ENCODE results near the gene CAMKK1. TPM values are rescaled to one million over a fixed set of nuclear protein-coding genes. Genes with fewer than 3 reads are reported as not detected.

Gene CAMKK1
- total RNA-seq, 1 experiment from 2014 or later = 9.6 TPM

DNA sequence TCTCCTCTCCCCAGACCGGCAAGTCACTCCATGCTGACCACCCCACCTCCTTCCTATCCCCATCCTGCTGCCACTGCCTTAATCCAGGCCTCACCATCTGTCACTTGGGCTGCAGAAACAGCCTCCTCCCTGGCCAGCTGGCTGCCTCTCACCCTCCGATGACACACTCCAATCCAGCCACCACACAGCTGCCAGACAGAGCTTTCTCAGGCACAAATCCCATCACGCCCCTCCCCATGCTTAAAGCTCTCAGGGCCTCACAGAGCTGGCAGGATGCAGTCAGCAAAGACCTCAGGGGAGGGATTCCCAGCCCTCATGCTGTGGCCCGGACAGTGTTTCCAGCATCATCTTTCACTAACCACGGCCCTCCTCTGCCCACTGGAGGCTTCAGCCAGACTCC is 13.7 kb downstream of the CAMKK1 start:
- peak overlapping the region; percentile 57; the same call in 1 of the 2 replicates for H3K27ac Mint-ChIP-seq
- no peaks in the 10 kb centered on the region for H3K4me1 Mint-ChIP-seq
- ChIA-PET CTCF (interaction anchor here (1.3 to 1.4 kb wide), 3 partner anchors 33 to 35 kb away, joined by 6 to 12 read pairs (median 7); partner anchors contain the start of gene NCBP3), POLR2A (no interaction called here)
- no peak for ATAC-seq
- TF ChIP-seq SMAD4 (CRISPR knock-in tag; IDR thresholded peaks at IDR 0.05) (no peak), ATF1 (CRISPR knock-in tag; IDR thresholded peaks at IDR 0.05) (no peak), FOXK1 (CRISPR knock-in tag; IDR thresholded peaks at IDR 0.05) (no peak), ZNF232 (CRISPR knock-in tag; IDR thresholded peaks at IDR 0.05) (no peak), SMAD3 (CRISPR knock-in tag; IDR thresholded peaks at IDR 0.05; ENCODE audit: borderline replicate concordance) (no peak)
- TF ChIP-seq, protein P1, sequence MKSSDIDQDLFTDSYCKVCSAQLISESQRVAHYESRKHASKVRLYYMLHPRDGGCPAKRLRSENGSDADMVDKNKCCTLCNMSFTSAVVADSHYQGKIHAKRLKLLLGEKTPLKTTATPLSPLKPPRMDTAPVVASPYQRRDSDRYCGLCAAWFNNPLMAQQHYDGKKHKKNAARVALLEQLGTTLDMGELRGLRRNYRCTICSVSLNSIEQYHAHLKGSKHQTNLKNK (CRISPR knock-in tag; IDR thresholded peaks at IDR 0.05) = no peak
- TF ChIP-seq, protein P2, sequence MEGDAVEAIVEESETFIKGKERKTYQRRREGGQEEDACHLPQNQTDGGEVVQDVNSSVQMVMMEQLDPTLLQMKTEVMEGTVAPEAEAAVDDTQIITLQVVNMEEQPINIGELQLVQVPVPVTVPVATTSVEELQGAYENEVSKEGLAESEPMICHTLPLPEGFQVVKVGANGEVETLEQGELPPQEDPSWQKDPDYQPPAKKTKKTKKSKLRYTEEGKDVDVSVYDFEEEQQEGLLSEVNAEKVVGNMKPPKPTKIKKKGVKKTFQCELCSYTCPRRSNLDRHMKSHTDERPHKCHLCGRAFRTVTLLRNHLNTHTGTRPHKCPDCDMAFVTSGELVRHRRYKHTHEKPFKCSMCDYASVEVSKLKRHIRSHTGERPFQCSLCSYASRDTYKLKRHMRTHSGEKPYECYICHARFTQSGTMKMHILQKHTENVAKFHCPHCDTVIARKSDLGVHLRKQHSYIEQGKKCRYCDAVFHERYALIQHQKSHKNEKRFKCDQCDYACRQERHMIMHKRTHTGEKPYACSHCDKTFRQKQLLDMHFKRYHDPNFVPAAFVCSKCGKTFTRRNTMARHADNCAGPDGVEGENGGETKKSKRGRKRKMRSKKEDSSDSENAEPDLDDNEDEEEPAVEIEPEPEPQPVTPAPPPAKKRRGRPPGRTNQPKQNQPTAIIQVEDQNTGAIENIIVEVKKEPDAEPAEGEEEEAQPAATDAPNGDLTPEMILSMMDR (IDR thresholded peaks at IDR 0.05) = no peak
- TF ChIP-seq, protein P3, sequence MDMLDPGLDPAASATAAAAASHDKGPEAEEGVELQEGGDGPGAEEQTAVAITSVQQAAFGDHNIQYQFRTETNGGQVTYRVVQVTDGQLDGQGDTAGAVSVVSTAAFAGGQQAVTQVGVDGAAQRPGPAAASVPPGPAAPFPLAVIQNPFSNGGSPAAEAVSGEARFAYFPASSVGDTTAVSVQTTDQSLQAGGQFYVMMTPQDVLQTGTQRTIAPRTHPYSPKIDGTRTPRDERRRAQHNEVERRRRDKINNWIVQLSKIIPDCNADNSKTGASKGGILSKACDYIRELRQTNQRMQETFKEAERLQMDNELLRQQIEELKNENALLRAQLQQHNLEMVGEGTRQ (CRISPR knock-in tag; IDR thresholded peaks at IDR 0.05) = no peak
- TF ChIP-seq, protein P4, sequence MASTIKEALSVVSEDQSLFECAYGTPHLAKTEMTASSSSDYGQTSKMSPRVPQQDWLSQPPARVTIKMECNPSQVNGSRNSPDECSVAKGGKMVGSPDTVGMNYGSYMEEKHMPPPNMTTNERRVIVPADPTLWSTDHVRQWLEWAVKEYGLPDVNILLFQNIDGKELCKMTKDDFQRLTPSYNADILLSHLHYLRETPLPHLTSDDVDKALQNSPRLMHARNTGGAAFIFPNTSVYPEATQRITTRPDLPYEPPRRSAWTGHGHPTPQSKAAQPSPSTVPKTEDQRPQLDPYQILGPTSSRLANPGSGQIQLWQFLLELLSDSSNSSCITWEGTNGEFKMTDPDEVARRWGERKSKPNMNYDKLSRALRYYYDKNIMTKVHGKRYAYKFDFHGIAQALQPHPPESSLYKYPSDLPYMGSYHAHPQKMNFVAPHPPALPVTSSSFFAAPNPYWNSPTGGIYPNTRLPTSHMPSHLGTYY (CRISPR knock-in tag; IDR thresholded peaks at IDR 0.05) = no peak
- TF ChIP-seq, protein P5, sequence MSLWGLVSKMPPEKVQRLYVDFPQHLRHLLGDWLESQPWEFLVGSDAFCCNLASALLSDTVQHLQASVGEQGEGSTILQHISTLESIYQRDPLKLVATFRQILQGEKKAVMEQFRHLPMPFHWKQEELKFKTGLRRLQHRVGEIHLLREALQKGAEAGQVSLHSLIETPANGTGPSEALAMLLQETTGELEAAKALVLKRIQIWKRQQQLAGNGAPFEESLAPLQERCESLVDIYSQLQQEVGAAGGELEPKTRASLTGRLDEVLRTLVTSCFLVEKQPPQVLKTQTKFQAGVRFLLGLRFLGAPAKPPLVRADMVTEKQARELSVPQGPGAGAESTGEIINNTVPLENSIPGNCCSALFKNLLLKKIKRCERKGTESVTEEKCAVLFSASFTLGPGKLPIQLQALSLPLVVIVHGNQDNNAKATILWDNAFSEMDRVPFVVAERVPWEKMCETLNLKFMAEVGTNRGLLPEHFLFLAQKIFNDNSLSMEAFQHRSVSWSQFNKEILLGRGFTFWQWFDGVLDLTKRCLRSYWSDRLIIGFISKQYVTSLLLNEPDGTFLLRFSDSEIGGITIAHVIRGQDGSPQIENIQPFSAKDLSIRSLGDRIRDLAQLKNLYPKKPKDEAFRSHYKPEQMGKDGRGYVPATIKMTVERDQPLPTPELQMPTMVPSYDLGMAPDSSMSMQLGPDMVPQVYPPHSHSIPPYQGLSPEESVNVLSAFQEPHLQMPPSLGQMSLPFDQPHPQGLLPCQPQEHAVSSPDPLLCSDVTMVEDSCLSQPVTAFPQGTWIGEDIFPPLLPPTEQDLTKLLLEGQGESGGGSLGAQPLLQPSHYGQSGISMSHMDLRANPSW (CRISPR knock-in tag; conservative IDR thresholded peaks at IDR 0.05; ENCODE audit: low read depth) = no peak
- TF ChIP-seq, protein P6, sequence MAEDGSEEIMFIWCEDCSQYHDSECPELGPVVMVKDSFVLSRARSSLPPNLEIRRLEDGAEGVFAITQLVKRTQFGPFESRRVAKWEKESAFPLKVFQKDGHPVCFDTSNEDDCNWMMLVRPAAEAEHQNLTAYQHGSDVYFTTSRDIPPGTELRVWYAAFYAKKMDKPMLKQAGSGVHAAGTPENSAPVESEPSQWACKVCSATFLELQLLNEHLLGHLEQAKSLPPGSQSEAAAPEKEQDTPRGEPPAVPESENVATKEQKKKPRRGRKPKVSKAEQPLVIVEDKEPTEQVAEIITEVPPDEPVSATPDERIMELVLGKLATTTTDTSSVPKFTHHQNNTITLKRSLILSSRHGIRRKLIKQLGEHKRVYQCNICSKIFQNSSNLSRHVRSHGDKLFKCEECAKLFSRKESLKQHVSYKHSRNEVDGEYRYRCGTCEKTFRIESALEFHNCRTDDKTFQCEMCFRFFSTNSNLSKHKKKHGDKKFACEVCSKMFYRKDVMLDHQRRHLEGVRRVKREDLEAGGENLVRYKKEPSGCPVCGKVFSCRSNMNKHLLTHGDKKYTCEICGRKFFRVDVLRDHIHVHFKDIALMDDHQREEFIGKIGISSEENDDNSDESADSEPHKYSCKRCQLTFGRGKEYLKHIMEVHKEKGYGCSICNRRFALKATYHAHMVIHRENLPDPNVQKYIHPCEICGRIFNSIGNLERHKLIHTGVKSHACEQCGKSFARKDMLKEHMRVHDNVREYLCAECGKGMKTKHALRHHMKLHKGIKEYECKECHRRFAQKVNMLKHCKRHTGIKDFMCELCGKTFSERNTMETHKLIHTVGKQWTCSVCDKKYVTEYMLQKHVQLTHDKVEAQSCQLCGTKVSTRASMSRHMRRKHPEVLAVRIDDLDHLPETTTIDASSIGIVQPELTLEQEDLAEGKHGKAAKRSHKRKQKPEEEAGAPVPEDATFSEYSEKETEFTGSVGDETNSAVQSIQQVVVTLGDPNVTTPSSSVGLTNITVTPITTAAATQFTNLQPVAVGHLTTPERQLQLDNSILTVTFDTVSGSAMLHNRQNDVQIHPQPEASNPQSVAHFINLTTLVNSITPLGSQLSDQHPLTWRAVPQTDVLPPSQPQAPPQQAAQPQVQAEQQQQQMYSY (CRISPR knock-in tag; IDR thresholded peaks at IDR 0.05) = no peak
- DNase-seq (ENCODE audit: low spot score) = no peak
- no peaks in the 10 kb centered on the region for H3K9me3 Mint-ChIP-seq
- H3K4me3 Mint-ChIP-seq = no peak overlapping the region
- peaks cover 14% of the 10 kb centered on the region for H3K36me3 Mint-ChIP-seq
- no peaks in the 10 kb centered on the region; the same call in 1 of the 2 replicates for H3K27me3 Mint-ChIP-seq (ENCODE audit: low read depth)

DNA sequence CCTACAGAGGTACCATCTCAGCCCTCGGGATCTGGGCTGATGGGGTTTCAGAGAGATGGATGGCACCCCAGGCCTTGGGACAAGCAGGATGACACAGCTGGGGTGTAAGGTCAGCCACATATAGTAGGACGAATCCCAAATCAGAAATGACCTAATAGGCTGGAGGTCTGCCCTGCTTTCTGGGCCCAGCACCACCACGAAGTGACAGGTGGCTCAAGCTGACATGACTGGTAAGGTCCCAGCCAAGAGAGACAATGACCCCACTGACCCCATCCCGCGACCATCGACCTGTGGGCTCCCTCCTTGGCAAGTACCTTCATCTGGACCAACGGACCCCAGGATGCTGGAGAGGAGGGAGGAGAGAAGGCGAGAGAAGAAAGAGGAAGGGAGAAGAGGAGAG is 15.6 kb downstream of the CAMKK1 start:
- Mint-ChIP-seq H3K36me3 (peaks cover 17% of the 10 kb centered on the region), H3K9me3 (no peaks in the 10 kb centered on the region), H3K27me3 (ENCODE audit: low read depth) (no peaks in the 10 kb centered on the region), H3K27ac (no peak overlapping the region), H3K4me1 (no peaks in the 10 kb centered on the region), H3K4me3 (no peak overlapping the region)
- ChIA-PET POLR2A (no interaction called here), CTCF (interaction anchor here (0.7 to 1.8 kb wide), 3 partner anchors 15 to 37 kb away, joined by 3 to 6 read pairs (median 3); partner anchors contain the start of genes CAMKK1 and NCBP3)
- no peak for TF ChIP-seq ETV6 (CRISPR knock-in tag; IDR thresholded peaks at IDR 0.05)
- TF ChIP-seq, protein P7, sequence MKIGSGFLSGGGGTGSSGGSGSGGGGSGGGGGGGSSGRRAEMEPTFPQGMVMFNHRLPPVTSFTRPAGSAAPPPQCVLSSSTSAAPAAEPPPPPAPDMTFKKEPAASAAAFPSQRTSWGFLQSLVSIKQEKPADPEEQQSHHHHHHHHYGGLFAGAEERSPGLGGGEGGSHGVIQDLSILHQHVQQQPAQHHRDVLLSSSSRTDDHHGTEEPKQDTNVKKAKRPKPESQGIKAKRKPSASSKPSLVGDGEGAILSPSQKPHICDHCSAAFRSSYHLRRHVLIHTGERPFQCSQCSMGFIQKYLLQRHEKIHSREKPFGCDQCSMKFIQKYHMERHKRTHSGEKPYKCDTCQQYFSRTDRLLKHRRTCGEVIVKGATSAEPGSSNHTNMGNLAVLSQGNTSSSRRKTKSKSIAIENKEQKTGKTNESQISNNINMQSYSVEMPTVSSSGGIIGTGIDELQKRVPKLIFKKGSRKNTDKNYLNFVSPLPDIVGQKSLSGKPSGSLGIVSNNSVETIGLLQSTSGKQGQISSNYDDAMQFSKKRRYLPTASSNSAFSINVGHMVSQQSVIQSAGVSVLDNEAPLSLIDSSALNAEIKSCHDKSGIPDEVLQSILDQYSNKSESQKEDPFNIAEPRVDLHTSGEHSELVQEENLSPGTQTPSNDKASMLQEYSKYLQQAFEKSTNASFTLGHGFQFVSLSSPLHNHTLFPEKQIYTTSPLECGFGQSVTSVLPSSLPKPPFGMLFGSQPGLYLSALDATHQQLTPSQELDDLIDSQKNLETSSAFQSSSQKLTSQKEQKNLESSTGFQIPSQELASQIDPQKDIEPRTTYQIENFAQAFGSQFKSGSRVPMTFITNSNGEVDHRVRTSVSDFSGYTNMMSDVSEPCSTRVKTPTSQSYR (CRISPR knock-in tag; IDR thresholded peaks at IDR 0.05) = no peak
- TF ChIP-seq, protein P8, sequence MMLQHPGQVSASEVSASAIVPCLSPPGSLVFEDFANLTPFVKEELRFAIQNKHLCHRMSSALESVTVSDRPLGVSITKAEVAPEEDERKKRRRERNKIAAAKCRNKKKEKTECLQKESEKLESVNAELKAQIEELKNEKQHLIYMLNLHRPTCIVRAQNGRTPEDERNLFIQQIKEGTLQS (CRISPR knock-in tag; conservative IDR thresholded peaks at IDR 0.05) = no peak
- no peak for TF ChIP-seq ZNF121 (CRISPR knock-in tag; IDR thresholded peaks at IDR 0.05)
- TF ChIP-seq, protein P6 (CRISPR knock-in tag; IDR thresholded peaks at IDR 0.05) = no peak
- no peak for TF ChIP-seq ZNF232 (CRISPR knock-in tag; IDR thresholded peaks at IDR 0.05)
- no peak for ATAC-seq
- DNase-seq (ENCODE audit: low spot score) = no peak
